ENCODE data around the gene RASAL1.

DNA sequence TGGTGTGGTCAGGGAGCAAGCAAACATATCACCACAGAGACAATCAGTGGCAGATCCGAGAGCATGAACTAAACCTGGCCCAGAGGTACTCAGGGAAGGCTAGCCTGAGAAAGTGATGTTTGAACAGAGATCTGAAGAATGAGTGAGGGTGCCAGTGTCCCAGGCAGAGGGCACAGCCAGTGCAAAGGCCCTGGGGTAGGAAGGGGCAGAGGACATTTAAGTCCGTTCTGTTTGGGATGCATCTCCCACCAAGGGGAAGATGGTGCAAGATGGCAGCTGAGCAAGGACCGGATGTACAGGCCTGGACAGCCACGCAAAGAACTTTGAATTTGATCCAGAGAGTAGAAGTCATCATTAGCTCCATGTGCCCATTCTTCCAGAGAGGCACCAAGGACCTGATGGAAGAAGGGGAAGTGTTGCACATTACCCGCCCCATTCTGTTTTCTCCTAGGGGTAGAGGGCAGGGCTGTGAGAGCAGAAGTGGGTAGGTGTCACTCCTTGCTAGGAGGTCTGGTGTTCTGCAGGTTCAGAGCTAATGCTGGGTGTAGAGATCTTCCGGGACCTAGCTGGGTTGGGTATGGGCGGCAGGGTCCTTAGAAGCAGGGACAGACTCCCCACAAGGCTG is 75.1 kb downstream of the RASAL1 start:
- TF ChIP-seq FOXA1 (IDR thresholded peaks at IDR 0.05) (no peak), NFRKB (IDR thresholded peaks at IDR 0.05) (no peak), LEF1 (IDR thresholded peaks at IDR 0.05; ENCODE audit: borderline replicate concordance) (no peak), SP1 (IDR thresholded peaks at IDR 0.05) (no peak), BHLHE40 (IDR thresholded peaks at IDR 0.05; ENCODE audit: borderline replicate concordance) (no peak), PKNOX1 (IDR thresholded peaks at IDR 0.05) (no peak), ZNF384 (IDR thresholded peaks at IDR 0.05) (no peak), HDGF (IDR thresholded peaks at IDR 0.05; ENCODE audit: borderline replicate concordance) (no peak)

All from HEK293T (cell line).